GM18909 (cell line): Measurements from ENCODE around the gene GUCY1A1.

Experiments
- ATAC-seq: cut with Tn5 transposase; IDR thresholded peaks from one replicate; pipeline ENCODE4 v1.9.1; 2021; ENCODE audit warnings: mild to moderate bottlenecking; ENCODE audit not compliant: unreplicated experiment, poor library complexity

The GUCY1A1 gene

DNA sequence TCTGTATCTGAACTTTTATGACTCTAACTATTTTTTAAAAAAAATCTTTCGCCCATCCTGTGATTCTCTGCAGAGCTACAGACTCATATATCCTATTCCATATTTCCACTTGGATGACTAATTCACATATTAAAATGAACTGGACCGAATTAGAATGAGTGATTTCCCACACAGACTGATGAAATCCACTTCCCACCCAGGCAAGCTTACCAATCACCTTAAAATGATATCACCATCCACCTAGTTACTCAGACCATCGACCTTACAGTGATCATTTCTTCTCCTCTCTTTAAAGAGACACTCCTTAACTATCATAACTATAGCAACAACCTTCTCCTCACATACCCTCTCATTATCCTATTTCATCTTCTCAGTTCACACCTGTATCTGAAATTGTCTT, 58.1 kb downstream of the GUCY1A1 start:
- ATAC-seq = no peak

DNA sequence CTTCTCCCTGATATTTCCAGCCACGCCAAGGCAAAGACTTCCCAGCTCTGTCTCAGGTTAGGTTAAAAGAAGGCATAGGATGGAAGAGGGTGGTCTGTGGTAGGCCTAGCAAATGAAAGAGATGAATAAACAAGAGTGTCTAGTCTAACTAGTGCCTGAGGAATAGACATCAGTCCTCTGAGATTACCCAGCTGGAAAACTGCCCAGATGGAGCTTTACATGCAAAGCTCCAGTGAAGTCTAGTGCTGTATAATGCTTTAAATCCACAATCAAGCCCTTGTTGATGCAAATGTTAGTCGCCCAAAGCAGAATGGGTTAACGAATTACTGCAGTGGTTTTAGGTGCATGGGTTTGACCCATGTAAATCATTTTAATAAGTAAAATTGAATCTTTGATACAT, 67.4 kb downstream of the GUCY1A1 start:
- no peak for ATAC-seq

DNA sequence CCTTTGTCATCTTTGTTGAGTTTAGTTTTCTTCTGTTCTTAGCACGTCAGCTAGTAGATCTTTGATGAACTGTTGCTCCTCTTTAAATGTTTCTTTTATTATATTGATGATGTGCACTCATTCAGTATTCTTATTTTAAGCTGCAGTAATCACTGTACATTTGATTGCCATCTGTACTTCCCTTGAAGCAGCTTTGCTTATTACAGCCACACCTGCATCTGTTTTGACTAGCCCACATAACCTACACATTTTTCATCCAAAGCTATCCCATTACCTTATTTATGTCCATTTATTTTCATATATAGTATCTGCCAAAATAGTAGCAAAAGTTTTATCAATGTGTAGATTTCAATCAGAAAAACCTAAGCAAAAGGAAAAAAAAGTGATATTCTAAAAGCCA, 68.3 kb downstream of the GUCY1A1 start:
- no peak for ATAC-seq

DNA sequence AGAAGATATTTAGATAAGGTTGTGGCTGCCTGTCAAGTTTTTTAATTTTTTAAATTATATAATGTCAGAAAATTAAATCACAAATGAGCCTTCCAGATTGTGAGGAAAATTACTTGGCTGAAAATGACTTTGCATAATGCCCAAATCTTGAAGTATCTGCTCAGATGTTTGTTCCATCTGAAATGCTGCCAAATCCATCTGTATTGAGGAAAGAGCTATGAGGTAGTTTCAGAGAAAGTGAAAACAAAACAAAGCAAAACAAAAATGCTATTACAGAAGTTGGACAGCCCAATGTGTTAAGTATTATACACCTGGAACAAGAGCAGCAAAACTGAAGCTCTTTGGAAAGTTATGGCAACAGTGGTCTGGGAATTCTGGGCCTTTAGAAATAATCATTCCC, 68.8 kb downstream of the GUCY1A1 start:
- ATAC-seq = no peak

DNA sequence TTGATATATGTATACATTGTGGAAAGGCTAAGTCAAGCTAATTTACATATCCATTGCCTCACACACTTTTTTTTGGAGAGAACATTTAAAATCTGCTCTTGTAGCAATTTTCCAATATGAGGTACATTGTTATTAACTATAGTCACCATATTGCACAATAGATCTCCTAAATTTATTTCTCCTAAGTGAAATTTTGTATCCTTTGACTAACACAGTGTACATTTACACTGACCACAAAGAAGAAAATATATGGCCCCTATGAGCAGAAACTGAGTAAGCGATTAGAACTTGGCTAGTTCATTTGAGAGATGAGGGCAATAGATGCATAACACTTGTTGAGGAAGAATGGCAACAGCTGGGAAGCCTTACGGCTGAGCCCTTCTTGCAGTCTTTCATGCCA, 71.9 kb downstream of the GUCY1A1 start:
- ATAC-seq = no peak

DNA sequence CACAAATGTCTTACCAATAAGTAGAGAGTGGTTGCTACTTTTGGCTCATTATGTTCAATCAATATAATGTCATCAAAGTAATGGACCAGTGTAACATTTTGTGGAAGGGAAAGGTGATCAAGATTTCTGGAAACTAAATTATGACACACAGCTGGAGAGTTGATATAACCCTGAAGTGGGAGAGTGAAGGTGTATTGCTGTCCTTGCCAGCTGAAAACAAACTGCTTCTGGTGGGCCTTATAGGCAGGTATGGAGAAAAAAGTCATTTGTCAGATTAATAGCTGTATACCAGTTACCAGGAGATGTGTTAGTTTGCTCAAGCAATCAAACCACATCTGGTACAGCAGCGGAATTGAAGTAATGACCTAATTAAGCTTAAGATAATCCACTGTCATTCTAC, 74.9 kb downstream of the GUCY1A1 start:
- no peak for ATAC-seq

DNA sequence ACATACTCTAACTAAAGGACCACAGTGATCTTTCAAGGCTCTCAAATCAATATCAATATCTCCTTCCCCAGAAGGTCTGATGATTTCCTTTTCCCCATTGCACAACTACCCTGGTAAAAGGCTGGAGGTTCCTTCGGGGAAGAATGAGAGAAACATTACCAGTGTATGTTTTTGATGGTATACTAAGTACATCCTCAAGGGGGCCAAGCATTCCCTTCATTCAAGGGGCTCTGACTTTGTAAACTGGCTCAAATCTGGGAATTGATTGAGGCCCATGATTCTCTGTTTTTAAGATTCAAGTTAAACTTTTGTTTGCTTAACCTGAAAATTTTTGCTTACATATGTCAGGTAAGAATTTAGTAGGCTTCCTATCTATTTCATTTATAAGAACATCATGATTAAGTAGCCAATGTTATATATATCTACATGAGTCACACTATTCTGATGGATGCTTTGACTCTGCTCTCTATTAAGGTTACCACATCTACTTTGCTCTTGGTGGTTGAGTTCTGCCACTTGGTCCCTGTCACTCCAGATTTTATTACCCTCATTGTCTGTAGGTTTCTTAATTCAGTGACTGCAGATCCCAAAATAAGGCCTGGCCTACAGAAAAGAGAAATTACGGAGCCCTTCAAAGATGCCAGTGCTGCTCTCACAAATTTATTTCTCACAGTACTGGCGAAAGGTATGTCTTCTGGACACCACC, 75.8 kb downstream of the GUCY1A1 start:
- no peak for ATAC-seq

DNA sequence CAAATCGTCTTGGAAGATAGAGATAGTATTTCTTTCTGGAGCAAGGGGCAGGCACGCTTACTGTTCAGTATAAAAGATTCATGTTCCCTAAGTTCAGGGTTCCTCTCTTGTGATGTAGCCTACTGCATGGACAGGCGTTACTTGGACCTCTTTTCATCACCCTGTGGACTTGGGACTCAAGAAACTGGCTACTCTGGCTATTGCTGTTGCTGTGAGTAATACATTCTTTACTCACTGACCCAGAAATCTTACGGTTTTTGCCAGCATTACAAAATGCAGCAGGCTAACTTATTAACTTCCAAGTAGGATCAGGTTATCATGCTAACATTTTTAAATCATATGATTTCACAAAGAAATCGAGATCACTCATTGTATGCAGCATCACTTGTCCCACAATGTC, 79.3 kb downstream of the GUCY1A1 start:
- no peak for ATAC-seq

DNA sequence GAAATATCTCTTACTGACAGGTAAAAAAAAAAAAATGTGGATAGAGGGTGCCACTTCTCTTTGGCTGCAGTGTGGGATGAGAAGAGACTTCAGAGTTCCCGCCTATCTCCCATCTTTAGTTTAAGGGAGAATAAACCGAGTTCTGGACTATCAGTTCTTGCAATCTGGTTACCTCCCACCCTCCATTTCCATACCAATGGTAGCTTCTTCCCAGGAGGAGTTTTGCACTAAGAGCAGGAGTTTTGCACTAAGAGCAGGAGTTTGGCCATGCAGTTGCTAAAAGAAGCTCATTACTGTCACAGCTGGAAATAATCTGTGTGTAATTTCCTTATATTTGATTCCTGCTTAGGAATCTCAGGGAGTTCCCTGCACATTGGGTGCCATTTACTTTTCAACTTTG, 81.4 kb downstream of the GUCY1A1 start:
- ATAC-seq = no peak

DNA sequence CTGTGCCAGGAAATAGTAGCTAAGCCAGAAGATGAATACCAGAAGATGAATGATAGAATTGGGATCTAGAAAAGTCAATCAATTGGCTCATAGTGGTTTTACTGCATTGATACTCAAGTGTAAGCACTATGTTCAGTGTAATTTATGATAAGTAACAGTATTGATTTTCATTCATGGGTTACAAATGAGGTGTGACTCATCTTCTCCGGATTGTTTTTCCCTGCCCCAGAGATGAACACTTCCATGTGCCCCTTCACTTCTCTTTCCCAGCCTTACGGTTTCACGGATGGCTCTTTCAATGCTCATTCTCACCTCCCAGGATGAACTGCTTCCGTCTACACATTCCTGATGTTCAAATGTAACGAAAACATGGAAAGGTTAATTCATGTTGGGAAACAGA, 82.4 kb downstream of the GUCY1A1 start:
- ATAC-seq = no peak

DNA sequence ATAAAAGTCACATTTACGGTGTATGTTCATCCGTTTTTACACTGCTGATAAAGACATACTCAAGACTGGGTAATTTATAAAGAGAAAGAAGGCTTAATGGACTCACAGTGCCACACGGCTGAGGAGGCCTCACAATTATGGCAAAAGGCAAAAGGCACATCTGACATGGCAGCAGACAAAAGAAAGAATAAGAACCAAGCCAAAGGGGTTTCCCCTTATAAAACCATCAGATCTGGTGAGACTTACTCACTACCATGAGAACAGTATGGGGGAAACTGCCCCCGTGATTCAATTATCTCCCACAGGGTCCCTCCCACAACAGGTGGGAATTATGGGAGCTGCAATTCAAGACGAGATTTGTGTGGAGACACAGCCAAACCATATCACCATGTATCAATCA, 84.9 kb downstream of the GUCY1A1 start:
- ATAC-seq = no peak

DNA sequence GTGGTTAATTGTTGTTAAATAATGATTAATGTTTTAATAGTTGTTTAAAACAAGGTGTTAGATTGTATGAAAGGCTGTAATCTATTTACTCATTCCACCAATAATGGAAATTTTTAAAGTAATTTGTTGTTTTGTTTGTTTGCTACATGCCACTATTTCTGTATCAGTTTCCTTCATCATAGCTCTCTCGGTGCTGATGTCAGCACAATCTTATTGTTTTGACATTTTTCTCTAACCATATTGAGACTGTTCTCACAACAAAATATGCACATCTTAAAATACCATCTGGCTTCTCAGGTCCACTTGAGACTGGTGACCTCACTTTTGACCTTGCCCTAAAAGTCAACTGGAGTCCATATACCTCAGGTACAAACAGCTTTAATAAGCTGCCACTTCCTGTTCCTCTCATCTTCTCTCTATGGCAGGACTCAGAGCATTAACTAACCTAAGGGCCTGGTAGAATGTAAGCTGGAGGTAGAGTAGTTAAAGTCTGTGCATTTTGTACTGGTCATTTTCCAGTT, 91.2 kb downstream of the GUCY1A1 start:
- no peak for ATAC-seq

DNA sequence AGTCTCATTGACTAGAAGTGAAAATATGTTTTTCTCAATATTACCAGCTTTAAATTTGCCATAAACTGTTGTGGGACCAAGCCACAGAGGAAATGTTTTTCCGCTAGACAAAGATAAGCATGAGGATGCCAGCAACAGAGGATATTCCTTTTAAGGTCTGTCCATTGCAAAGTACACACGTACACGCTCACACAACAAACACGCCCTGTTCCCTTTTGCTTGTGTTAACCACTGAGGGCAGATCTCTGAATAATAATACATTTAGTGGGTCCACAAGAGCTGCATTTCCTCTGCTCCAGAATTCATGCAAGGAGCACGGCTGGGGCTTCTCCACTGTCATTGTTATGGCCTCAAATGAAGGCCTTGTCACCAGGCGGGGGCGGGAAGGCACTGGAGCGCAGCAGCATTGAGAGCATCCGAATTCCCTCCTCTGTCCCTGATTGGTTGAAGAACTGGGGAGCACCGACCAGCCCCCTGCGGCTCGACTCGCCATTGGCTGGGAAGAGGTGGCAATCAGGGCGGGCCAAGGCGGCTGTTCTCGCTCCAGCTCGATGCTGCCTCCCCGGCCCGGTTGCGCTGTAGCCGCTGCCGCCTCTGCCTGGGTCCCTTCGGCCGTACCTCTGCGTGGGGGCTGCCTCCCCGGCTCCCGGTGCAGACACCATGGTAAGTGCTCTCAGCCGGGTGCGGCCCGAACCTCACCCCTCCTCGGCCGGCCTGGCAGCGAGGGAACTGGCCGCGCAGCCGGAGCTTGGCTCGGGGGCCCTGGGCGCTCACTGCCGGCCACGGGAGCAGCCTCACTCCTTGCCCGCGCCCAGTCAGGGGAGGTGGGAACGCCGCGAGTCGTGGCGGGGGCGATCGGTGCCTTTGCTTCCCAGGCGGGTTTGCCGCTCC, 92.1 kb downstream of the GUCY1A1 start, which contains the start of gene GUCY1B1:
Gene GUCY1B1, plus strand, starts transcription at position 541 of the 891 bp plus-strand sequence. Its CDS starts 120 bp downstream, at position 661.
- peak; percentile 97 for ATAC-seq

DNA sequence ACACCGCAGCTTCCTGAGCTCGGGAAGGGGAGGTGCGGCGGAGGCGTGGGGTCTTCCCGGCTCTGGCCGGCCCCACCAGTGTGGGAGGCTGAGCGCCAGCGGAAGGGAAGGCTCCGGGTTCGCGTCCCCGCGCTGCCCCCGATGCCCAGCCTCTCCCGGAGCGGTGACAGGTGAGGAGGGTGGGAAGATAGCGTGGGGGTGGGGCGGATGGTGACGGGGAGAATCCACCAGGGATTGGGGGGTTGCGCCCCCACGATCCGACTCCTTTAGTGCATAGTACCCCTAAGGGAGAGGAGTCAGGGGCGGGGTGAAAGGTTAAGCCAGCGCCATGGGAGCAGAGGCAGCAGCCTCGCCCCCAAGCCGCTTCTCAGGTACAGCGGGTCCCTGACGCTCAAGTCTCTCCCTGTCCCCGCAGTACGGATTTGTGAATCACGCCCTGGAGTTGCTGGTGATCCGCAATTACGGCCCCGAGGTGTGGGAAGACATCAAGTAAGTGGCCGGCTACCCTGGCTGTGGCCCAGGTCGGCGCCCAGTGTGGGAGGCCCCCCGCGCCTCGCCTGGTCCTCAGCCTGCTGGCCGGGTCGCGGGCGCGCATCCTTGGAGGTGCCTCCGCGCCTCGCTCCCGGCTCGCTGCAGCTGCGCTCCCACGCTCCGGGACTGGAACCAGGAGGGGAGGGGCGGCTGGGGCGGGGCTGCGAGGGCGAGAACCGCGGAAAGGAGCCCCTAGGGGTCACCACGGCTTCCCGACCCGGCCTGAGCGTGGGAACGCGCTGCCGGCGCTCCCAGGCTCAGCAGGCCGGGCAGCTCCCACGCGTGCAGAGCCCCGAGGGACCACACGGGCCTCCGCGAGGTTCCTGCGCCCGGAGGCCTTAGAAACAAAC, 93.0 kb downstream of the GUCY1A1 start:
- peak; percentile 33 for ATAC-seq

DNA sequence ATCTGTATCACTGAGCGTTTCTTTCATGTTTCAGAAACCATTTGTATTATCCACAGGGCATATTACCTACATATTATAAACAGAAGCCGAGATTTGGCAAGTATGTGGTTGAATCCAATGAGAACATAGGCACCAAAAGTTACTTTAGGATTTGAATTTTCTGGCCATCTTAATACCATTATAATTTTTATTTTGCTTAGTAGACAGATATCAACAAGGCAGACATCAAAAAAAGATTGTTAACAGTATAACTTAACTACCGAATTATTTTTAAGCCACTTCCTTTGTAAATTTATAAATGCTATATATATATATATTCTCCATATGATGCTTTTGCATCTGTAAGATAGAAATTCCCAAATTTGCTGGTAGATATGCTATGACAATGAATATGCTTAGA, 94.4 kb downstream of the GUCY1A1 start:
- no peak for ATAC-seq

DNA sequence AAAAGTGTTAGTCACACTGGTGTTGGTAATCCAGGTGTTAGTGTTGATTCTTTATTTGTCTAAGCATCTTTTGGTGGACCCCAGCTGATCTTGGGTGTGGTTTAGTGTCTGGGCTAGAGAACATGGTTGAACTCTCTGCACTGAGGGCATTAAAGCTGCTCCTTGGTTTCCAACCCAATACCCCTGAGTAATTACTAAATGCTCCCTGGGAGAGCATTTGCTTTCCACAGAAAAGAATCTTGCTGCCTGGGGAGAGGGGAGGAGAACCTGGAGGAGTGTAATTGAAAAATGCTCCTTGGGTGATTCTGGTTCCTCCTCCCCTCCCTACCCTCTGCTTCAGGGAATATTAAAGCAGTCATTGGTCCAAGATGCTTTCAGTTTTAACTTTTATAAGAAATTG, 95.3 kb downstream of the GUCY1A1 start:
- ATAC-seq = no peak

DNA sequence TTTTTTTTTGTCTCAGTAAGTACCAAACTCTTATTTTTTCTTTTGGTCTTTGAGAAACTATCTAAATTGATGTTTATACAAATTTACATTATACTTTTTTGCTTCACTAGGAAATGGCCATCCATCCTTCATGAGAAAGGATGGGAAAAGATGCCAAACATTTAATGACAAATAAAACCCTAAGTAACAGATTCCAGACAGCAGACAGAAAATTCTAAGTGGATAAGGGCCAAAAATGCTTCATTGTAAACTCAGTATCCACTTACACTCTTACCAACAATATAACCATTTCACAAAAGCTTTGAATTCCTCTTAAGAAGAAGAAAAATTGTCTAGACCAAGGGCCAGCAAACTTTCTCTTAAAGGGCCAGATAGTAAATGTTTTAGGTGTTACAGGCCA, 95.7 kb downstream of the GUCY1A1 start:
- ATAC-seq = no peak

DNA sequence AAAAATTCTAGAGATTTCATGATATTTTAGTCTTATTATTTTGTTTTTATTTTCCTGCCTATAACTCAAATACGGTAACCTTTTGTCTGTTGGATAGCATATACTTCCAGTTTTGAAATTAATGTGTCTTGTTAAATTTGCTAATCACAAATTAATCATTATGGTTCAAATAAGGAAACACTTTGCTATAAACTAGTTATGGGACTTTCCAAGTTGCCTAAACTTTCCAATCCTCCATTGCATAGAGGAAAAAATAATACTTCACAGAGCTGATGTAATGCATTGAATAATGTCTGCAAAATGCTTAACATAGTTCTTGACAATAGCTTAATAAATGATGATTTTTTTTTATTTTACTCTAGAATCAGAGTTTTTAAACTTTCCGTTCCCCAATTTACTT, 96.9 kb downstream of the GUCY1A1 start:
- ATAC-seq = no peak

DNA sequence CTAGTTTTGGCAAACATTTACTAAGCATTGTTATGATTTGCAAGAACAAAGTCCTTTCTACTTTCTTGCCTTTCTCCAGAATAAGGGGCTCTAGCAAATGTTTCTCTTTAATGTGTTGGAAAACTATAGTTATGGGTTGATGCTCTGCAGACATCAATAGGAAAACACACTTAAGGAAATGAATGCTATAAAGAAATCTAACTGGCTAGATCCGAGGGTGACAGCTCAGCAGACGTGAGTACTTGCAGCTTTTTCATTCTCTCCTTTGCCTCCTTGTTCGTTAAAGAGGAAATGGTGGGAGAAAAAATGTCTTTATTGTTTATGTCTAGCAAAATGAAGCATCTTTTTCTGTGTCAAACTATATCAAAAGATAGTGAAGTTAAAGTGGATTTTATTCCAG, 98.5 kb downstream of the GUCY1A1 start:
- ATAC-seq = no peak

DNA sequence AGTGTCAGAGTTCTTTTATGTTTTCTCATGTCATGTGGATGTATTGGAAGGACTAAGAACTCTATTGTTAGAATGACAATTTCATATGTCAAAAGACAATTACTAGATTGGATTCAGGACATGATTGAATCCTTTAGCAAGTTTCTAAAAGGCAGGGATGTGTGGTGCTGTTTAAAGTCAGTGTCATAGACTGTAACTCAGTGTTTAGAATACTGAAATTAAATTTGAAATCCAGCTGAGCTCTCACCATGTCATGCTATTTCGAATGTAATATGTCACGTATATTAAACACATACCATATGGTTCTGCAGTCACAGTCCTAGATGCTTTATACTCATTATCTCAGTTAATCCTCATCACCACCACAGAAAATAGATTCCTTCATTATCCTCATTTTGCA, 100.0 kb downstream of the GUCY1A1 start:
- ATAC-seq = no peak
